Raji (cell line): ENCODE measurements around the gene CLMN.

Source experiments
- POLR2A ChIP-seq: IDR thresholded peaks from 2 replicates; pipeline ENCODE4 v1.6.1; 2011; ENCODE audit warnings: low read depth, low read length, control low read depth; ENCODE audit not compliant: insufficient read depth

The CLMN gene

GRCh38 chr14:95318399-95319311, 1.1 kb downstream of the CLMN start:
- TF ChIP-seq POLR2A = no peak

GRCh38 chr14:95317817-95318343, 1.8 kb downstream of the CLMN start:
- no peak for TF ChIP-seq POLR2A

- TF ChIP-seq POLR2A = no peak
Observed at GRCh38 chr14:95316821-95317220, 2.9 kb downstream of the CLMN start.

GRCh38 chr14:95315579-95315978, 4.1 kb downstream of the CLMN start:
- no peak for TF ChIP-seq POLR2A

- no peak for TF ChIP-seq POLR2A
Observed at GRCh38 chr14:95315156-95315555, 4.6 kb downstream of the CLMN start.

GRCh38 chr14:95314609-95315008, 5.1 kb downstream of the CLMN start:
- TF ChIP-seq POLR2A = no peak

GRCh38 chr14:95313707-95314106, 6.0 kb downstream of the CLMN start:
- no peak for TF ChIP-seq POLR2A

GRCh38 chr14:95313190-95313589, 6.5 kb downstream of the CLMN start:
- no peak for TF ChIP-seq POLR2A

- TF ChIP-seq POLR2A = no peak
Observed at GRCh38 chr14:95312311-95312710, 7.4 kb downstream of the CLMN start.

GRCh38 chr14:95311752-95312151, 8.0 kb downstream of the CLMN start:
- TF ChIP-seq POLR2A = no peak

GRCh38 chr14:95310635-95311380, 8.9 kb downstream of the CLMN start:
- no peak for TF ChIP-seq POLR2A

- no peak for TF ChIP-seq POLR2A
Observed at GRCh38 chr14:95309261-95310051, 10.3 kb downstream of the CLMN start.

- no peak for TF ChIP-seq POLR2A
Observed at GRCh38 chr14:95308073-95308472, 11.6 kb downstream of the CLMN start.

- no peak for TF ChIP-seq POLR2A
Observed at GRCh38 chr14:95307402-95308041, 12.2 kb downstream of the CLMN start.

GRCh38 chr14:95305940-95306339, 13.8 kb downstream of the CLMN start:
- TF ChIP-seq POLR2A = no peak
